ENCODE data around the gene HJV.

DNA sequence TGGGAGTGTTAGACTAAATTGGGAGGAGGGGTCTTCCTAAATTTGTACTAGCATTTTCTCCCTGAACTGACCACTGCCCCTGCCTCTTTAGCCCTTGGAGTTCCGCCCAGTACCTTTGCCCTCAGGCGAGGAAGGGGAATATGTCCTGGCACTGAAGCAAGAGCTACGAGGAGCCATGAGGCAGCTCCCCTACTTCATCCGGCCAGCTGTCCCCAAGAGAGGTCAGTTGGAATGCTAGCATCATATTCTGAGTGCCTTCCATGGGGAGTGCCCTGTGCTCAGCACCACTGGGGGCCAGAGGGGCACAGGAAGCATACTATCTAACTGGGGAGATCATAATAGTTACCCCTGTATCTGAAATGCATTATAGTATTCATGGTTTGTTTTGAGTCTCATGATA, 46.3 kb downstream of the HJV start:
- TF ChIP-seq GATA2 (IDR thresholded peaks at IDR 0.05; ENCODE audit: low read depth, low read length) (no peak), GATA3 (IDR thresholded peaks at IDR 0.05; ENCODE audit: low read depth, low read length) (no peak)

All from SH-SY5Y (cell line).